GM19397 (cell line): Measurements from ENCODE around the gene GRIP2.

Source experiments
- ATAC-seq: cut with Tn5 transposase; IDR thresholded peaks from one replicate; pipeline ENCODE4 v1.9.1; 2021; ENCODE audit warnings: mild to moderate bottlenecking, moderate library complexity; ENCODE audit not compliant: unreplicated experiment

The GRIP2 gene

DNA sequence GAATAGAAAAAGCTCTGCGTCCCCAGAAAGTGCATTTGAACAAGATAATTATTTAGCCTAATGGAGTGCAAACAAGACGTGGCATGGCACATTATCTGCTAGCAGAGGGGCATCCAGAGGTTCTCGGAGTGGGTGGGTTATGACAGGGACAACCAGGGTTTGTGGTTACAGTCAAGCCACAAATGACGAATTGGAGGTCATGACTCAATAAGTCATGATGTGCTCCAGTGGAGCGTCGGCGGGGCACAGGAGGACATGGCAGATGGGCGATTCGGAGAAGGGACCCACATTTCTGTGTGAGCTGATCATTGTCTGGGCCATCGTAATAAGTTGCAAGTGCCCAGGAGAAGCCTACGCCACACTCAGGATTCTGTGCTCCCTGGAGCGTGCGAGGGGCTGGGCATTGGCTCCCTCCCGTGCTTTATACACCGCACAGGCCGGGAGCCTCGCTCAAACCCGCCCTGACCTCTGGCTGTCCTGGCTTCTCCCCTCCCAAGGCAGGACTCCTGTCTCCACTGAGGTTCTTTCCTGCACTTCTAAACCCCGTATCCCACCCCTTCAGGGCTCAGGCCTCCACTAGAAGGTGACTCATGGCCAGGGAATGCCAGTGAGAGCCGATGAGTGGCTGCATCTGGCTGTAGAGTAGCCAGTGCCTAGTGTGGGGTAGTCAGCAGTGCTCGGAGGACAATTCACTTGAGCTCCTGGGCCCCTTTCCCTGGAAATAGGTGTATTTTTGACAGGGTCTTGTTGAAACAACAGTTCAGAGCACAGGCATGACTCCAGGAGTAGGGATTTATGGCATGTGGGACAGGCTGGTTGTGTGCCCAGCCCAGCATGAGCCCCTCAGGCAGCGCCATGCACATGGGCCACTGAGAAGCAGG lies 67.4 kb downstream of the GRIP2 start:
- ATAC-seq = no peak

GRCh38 chr3:14471690-14472089 lies 68.5 kb downstream of the GRIP2 start:
- no peak for ATAC-seq

GRCh38 chr3:14471016-14471415 lies 69.1 kb downstream of the GRIP2 start:
- ATAC-seq = no peak

DNA sequence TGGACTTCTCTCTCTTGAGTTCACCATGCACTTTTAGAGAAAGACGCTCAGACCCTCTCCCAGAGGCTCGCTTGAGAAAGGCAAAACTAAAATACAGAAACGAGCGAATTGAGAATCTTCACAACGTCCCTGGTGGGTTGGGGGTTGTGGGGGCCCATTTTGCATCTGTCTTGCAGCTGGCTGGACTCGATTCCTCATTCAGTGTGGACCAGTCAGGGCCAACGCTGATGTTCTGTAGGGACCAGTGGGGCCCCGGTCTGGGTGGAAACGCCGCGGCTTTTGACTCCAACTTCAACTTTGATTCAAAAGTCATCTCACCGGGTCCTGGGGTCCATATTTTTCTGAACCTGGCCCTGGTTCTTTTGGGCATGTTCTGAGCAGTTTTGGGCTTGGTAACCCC lies 69.7 kb downstream of the GRIP2 start:
- ATAC-seq = no peak

GRCh38 chr3:14468621-14468981 lies 71.5 kb downstream of the GRIP2 start:
- ATAC-seq = no peak

- no peak for ATAC-seq
Observed at GRCh38 chr3:14467814-14468620, 72.1 kb downstream of the GRIP2 start.

- no peak for ATAC-seq
Observed at GRCh38 chr3:14466179-14466903, 73.8 kb downstream of the GRIP2 start.

- ATAC-seq = no peak
Observed at GRCh38 chr3:14465425-14465824, 74.7 kb downstream of the GRIP2 start.

- ATAC-seq = no peak
Observed at GRCh38 chr3:14464521-14464920, 75.6 kb downstream of the GRIP2 start.

GRCh38 chr3:14464141-14464465 lies 76.0 kb downstream of the GRIP2 start:
- ATAC-seq = no peak

DNA sequence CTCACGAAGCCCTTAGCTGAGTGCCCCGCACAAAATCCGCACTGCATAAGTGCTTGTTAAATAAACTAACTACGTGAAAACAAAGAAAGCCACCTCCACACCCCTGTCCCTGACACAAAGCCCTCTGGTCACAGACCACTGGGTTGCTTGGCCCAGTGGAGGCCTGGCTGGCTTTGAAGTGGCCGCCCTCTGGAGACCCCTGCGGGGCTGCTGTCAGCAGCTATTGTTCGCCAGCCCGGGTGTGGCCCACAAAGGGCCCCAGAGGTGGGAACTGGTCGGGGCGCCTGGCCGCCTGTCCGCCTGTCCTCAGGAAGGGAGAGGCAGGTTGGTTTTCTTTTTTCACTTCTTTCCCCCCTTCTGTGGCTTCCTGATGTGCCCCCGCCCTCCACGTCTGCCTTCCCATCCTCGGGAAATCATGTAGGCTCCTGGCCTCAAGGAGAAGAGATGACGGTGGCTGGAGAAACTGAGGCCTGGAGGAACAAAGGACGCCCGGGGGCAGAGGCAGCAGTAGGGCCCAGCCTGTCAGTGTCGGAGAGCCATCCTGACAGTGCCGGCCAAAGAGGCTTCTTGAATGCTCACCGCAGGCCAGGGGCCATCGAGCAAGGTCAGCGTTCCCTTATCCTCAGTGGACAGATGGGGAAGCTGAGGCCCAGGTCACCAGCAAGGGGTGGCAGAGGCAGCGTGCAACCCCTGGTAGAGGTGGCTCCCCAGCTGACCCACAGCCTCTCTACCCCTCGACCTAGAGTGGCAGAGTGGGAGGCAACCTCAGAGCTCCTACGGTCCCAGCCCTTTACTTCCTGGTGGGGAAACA lies 76.6 kb downstream of the GRIP2 start:
- no peak for ATAC-seq

DNA sequence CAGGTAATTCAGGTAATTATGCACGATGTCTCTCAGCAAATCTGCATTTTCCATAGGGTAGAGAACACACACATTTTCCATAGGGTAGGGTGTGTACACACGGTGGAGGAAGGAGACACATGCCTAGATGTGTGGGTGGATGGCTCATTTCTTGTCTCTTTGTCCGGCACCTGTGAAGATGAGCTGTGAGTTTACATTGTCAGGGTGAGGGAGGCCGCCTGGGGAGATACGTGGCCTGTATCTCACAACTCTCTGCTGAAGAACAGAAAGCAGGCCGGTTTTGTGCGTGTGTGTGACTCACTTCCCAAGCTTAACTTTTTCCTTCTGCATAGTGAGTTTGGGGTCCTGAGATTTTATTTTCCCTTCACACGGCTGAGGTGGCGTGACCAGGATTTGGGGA lies 77.4 kb downstream of the GRIP2 start:
- no peak for ATAC-seq

- ATAC-seq = no peak
Observed at GRCh38 chr3:14461748-14462324, 78.3 kb downstream of the GRIP2 start.

GRCh38 chr3:14461006-14461747 lies 79.0 kb downstream of the GRIP2 start:
- ATAC-seq = no peak

- no peak for ATAC-seq
Observed at GRCh38 chr3:14460342-14461005, 79.7 kb downstream of the GRIP2 start.

DNA sequence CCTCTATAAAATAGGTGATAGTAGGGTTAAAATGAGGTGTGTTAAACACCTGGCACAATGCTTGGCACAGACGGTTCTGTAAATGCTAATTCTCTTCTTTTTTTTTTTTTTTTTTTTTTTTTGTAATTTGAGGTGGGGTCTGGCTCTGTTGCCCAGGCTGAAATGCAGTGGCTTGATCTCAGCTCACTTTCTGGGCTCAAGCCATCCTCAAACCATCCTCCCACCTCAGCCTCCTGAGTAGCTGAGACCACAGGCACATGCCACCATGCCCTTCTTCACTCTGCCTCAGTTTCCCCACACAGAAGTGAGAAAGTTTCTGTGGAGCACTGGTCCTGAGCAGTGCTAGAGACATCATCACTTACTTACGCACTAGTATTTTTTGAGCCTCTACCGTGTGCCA lies 80.4 kb downstream of the GRIP2 start:
- ATAC-seq = no peak

DNA sequence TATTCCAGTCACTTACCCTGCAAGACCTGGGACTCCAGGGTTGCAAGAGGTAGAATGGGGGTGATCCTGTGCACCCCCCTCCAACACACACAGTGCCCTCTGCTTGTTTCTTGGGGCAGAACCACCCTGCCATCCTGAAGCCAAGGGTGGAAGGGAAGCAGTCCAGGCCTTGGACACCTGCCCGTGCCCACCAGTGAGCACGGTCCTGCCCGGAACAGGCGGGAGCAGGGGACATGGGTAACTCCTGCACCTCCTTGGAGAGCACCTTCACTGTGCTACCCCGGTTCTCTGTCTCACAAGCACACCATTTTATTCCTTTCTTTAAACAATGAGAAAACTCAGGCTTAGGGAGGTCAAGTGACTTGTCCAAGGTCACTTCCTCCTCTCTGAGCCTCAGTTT lies 80.8 kb downstream of the GRIP2 start:
- no peak for ATAC-seq

DNA sequence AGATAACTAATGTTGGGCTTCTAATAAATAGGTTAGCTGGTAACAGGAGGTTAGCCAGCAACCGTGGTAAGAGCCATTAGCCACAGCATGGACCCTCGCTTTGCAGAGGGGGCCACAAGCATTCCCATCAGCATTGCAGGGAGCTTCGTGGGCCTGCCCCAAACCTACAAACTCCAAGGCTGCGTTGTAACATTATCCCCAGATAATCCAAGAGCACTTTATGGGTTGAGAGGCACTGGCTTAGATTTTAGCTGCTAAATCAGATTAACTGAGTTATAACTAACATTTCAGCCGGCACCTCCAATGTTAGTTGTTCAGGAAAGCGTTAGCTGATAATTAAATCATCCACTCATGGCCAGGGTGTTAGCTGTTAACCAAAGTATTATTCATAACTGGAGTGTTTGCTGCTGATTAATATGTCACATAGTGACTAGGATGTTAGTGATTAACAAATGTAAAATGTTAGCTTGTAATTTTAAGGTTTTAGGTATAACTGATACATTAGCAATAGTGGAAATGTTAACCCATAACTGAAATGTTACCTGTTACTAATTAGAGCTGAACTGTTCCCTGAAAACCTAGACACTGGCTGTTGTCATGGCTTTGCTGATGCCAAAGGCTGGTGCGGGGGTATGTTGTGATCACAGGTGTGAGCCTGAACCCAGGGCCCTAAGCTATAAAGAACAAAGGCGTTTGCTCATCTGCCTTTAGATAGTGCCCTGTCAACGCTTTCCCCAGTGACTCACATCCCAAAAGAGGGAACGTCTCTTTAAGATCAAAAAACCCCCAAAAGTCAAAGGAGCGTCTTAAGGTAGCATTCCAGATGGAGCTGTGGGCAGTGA lies 81.5 kb downstream of the GRIP2 start:
- ATAC-seq = no peak
